T-helper 22 cell (primary cell): Measurements from ENCODE around the gene FYN.
"Not testable (repeated sequence)": the region's sequence is repeated elsewhere in the genome, so short reads cannot be mapped to it uniquely, and the experiment has no call there.

ENCODE experiments used
- DNase-seq: peaks from one replicate; pipeline ENCODE4 v3.0.0-alpha.2; 2020; ENCODE audit warnings: low read depth

Gene FYN

GRCh38 chr6:111789598-111789997 is 83.7 kb downstream of the FYN start:
- DNase-seq: no peak

DNA sequence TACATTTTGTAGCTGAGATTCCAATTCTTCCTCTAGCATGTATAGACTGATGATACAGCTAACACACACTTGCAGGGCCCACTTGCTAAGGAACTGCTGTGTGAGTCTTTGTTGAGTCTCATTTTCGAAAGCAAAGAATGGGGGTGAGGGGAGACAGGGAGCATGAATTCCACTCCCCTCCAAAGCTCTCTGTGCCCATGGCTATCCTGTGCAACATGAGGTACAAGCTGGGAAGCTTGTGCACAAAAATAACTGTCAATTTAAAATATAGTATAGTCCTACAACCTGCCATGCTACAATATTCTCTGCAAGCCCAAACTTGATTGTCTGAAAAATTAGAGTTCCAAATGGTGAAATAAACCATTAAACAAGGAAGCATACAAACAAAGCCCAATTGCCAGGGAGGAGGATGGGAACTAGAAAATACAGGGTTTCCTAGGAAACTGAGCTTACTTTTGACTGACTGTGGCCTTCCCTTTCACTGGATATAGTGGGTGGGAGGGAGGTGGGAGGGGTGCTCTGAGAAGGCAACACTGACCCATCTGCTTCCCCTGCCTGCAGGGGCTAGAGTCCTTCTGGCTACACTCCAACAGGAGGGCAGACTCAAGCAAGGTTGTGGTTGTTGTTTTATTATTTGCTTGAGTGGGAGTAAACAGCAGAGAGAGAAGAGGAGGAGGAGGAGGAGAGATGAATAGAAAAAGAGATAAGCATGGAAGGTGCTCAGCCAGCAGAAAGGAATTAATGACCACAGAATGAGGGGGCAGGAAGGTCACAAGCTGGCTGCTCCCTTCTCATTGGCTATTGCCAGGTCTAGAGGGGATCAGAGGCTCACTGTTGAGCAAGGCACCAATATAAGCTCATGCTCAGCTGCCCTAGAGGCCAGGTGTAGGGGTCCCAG is 84.6 kb downstream of the FYN start:
- no peak for DNase-seq

- not testable (repeated sequence) for DNase-seq
Measured at GRCh38 chr6:111786151-111786550, 87.1 kb downstream of the FYN start.

GRCh38 chr6:111784433-111784832 is 88.8 kb downstream of the FYN start:
- no peak for DNase-seq

DNA sequence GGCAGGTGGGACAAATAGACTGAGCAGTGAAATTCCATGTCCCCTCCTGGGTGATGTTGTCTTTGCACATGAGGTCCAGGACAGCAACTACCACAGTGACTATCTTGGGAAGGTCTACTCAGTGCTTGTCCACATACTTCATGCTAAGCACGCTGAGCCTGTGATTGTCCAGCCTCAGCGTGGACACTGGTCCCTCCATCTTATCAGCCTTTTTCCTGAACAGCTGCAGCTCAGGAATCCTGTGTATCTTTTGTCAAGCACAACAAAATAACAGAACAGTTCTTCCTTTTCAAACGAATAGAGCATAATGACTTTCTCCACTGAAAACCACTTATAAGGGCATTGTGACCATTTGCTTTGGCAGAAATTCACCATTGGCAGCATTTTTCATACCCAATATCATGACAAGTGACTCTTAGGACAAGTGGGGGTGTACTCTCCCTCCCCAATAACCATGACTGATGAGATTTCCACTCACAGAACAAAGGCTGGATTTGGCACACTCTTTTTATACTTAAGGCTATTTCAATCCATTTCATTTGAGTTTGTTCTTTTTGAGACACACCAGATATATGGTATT is 90.3 kb downstream of the FYN start:
- DNase-seq: no peak

- no peak for DNase-seq
Measured at GRCh38 chr6:111782192-111782809, 91.0 kb downstream of the FYN start.

GRCh38 chr6:111781041-111781708 is 92.1 kb downstream of the FYN start:
- no peak for DNase-seq

- no peak for DNase-seq
Measured at GRCh38 chr6:111780393-111780792, 92.9 kb downstream of the FYN start.

DNA sequence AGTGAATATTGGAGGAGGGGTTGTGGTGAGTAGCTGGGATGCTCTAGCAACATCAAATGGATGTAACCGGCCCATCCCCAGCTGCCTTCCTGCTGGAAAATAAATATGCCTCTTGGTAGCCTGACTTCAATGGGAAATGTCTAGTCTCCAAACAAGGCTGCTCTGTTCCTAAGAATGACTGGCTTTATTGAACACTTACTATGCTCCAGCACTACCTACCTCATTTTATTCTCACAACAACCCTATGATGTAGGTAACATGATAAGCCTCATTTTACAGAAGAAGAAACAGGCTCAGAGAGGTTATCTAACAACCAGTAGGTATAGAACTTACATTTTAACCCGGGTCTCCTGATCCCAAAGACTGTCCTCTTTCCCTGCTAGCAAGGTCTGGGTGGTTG is 93.6 kb downstream of the FYN start:
- no peak for DNase-seq

DNA sequence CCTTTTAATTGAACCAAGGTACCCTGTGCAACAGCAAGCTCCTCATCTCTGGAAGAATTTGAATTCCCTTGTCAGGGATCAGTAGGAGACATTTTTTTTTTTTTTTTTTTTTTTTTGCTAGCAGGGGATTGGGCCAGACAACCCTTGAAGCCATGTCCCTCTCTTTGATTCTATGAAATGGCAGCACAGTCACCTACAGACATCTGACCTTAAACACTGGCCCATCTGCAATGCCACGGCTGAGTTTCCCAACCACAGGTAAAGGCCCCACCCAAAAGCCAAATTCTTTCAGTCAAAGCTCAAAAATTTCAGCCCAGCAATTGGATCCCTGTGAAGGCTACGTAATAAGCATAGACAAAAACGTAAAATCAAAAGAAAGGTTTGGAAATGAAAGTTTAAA is 94.2 kb downstream of the FYN start:
- no peak for DNase-seq

GRCh38 chr6:111777357-111777756 is 95.9 kb downstream of the FYN start:
- no peak for DNase-seq

DNA sequence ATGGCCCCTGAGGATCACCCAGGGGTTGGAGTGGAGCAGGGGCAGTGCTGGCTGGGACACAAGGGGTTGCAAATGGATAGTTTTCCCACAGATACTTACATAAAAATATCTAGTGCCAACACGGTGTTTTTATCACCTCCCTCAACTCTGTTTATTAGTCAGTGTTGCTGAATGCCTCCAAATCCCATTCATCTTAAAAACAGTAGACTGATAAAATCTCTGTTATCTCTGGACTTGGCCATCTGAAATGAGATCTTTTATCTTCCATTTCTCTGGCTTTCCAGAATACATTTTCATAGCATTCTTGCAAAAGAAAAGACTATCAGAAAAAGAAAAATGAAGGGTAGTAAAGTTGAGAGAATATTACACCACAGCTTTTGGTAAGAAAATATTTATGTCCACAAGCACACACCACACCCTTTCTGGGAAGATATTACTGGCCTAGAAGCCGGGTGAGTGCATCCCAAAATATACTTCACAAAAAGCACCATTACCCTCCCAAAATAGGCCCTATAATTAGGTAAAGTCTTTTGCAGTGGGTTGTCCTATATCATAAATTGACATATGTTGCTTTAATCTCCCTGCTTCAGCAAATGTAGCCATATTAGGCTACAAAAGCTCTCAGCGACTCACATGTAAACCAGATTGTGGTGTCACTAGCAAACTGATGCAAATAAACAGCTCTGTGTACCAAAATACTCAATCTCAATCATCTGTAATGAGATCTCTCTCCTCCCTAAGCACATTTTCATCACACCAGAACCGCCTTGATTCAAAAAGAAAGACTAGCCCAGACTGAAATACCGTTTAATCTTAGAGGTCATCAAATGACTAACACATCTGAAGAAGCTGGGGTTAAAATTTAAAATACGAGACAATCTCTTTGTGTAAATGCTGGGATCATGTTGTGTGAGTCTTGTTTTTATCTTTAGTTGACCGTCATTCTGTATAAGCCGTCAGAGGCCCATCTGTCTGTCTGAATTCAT is 96.7 kb downstream of the FYN start:
- no peak for DNase-seq

DNA sequence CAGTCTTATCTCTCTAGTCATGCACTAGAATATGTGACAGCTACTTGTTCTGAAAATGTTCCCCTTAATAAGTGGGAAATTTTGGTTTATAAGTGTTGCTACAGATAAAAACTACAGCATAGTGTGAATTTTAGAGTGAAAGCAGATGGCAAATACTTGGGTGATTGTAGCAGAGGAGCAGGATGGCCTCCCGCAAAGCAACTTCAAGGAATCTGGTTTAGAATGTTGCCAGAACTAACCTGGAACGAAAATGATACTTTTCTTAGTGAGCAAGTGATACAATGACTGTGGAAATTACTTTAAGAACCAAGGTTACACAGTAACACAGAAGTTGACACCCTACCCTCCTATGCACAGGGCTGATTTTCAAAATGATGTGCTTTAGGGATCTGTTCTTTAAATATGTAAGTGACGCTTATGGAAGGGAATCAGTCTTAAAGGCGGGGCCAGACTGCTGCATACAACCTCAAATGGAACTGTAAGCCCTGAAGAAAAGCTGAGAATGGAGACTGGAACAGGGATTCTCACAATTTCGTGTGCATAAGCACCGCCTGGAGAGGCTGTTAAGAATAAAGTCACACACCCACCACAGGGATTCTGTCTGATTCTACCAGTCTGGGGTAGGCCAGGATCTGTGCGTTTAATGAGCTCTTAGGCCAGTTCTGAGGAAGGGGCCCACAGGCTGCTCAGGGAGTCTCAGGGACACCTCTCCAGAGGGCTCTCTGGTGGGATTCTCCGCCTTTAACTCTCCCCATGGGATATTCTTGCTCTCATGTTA is 97.9 kb downstream of the FYN start:
- DNase-seq: no peak

- DNase-seq: no peak
Measured at GRCh38 chr6:111774346-111774703, 98.9 kb downstream of the FYN start.

GRCh38 chr6:111773501-111774345 is 99.5 kb downstream of the FYN start:
- DNase-seq: no peak

DNA sequence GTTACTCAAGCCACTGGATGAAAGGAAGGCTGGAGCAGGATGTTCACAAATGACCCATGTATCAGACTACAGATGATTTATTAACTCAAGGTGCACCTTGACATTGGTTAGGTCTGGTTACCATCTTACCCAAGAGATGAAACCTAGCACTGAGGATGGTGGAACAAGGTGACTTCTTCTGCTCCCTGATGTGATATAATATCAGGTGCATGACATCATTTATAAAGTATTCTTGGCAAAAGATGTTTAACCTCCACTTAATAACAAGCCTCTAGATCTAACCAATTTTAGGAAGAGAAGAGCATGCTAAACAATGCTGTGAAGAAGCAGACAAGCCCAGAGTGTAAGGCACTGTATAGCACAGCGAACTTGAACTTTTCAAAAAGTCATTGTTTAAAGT is 100.9 kb downstream of the FYN start:
- no peak for DNase-seq

DNA sequence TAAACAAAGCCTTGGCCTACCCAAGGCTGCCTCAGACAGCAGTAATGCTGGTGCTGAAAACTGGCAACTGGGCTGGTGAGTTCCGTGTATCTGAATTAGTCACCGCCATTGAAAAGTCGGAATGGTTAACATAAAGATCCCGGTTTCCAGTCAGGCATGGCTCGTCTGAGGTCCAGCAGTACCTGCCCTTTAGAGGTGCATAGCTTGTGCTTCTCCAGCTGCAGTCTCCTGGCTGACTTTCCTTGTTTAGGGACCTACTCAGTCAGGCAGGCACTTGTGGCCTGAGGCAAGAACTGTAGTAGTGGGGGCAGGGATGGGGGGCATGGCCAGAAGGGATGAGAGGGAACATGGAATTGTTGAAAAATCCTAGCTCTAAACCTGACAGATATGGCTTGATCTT is 101.6 kb downstream of the FYN start:
- no peak for DNase-seq

DNA sequence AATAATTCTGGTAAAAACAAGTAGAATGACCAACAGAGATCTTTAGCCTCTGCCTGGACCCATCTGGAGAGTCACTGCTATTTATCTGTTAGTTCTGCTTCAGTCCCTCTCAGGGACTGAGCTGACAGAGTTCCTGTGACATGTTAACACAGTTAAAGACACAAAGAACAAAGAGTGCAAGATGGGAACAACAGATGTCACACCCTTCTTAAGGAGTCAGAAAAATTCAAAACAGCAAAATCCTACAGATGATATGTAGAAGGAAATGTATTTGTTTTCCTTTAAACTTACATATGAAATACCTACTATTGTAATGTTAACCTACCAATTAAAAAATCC is 102.2 kb downstream of the FYN start:
- DNase-seq: no peak

DNA sequence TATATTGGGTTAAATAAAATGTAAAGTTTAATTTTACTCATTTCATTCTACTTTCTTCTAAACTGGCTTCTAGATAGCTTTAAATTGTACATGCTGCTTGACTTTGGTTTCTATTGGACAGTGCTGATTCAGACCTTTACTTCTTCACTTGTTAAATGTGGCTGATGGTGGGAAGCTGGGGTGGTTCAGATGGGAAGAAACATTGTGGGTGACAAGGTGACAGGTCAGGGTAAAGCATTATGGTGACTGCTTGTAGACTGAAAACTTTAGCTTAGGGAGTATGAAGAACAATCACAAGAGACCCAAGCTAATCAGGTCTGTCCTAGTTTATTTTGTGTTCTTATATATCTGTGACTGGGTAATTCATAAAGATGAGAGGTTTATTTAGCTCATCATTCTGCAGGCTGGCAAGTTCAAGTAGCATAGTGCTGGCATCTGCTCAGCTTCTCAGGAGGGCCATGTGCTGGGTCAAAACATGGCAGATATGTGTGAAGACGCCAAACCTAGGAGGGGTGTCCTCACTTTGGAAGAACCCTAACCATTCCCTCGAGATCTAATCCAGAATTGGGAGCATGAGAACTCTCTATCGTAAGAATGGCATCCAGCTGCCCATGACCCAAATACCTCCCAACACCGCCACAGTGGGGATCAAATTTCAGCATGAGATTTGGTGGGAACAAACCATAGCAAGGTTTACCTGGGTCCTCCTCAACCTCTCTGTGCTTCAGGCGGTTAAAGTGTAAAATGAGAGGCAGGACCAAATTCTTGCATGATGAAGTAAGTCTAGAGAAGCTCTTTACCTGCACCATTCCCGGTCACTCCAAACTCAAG is 102.8 kb downstream of the FYN start:
- DNase-seq: no peak
